GM18498 (cell line): Measurements from ENCODE around the gene CHRND.
"Not testable (repeated sequence)": the region's sequence is repeated elsewhere in the genome, so short reads cannot be mapped to it uniquely, and the experiment has no call there.

Experiments used
- ATAC-seq: cut with Tn5 transposase; IDR thresholded peaks from one replicate; pipeline ENCODE4 v1.9.1; 2021; ENCODE audit warnings: mild to moderate bottlenecking, moderate library complexity; ENCODE audit not compliant: unreplicated experiment

CHRND gene

DNA sequence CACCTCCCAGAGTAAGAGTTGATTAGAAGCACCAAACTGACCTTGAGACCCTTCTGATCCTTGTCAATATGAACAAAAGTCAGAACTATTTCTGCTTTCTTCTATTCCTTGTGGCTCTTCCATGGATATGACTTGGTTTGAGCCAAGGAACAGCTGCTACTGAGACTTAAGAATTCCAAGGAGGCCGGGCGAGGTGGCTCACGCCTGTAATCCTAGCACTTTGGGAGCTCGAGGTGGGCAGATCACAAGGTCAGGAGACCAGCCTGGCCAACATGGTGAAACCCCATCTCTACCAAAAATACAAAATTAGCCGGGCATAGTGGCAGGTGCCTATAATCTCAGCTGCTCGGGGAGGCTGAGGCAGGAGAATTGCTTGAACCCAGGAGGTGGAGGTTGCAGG, 44.5 kb downstream of the CHRND start:
- ATAC-seq = not testable (repeated sequence)

DNA sequence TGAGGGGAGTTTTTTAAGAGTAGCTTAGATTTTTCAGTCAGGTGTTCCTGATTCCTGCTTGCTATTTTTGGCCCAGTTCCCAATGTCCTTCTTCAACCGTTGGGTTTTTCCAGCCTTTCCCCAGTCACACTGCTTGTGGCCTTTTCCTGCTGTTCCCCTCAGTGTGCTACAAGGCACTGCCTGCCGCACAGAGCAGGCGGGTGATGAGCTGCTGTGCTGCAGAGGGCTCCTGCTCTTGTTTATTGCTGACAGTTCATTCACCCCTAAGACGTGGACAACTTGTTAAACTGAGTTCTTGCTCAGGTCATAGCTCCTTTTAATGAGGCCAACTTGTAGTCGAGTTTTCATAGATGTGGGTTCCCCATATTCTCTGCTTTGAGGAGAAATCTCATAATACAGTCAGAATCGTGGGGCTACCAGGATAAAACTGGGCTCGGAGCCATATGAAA, 45.1 kb downstream of the CHRND start:
- no peak for ATAC-seq

GRCh38 chr2:232573042-232573441, 47.1 kb downstream of the CHRND start:
- no peak for ATAC-seq

- no peak for ATAC-seq
These were observed 47.9 kb downstream of the CHRND start for GRCh38 chr2:232573771-232574435.

- no peak for ATAC-seq
These were observed 48.9 kb downstream of the CHRND start for GRCh38 chr2:232574674-232575403.

GRCh38 chr2:232575404-232575746, 49.4 kb downstream of the CHRND start:
- ATAC-seq = no peak

DNA sequence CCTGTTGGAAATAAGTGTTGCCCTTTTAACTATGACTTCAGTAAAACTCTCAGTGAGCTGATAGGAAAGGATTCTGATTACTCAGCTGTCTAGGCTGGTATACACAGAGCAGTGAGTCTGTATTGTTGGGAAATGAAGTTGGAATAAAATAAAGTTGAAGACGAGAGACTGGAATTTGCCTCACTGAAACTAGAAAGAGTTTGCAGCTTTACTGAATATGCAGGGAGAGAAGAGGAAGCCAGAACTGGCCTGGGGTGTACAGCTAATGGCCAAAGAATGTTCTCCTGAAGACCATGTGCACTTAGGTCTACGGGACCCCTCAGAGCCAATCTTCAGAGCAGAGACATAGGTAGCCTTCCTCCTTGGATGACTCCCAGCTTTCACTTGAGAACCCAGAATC, 51.0 kb downstream of the CHRND start:
- no peak for ATAC-seq

DNA sequence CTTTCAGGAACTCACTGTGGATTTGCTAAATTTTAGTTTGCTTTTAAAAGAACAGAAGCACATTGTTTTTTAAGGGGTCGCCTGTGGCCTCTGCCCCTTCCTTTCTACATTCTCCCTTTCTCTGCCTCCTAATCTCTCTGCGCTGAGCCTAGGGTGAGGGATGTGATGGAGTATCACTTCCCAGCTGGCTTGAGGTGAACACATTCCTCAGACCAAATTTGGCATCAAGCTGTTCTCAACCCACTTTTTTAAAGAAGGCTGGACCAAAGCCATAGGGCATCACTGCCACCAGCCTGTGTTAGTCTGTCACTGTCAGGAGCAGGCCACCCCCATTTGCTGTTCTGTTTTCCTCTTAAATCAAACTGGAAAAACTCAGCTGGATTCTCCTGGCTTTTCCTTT, 51.9 kb downstream of the CHRND start:
- no peak for ATAC-seq

- ATAC-seq = no peak
These were observed 52.7 kb downstream of the CHRND start for GRCh38 chr2:232578626-232579025.

GRCh38 chr2:232580648-232580981, 54.7 kb downstream of the CHRND start:
- no peak for ATAC-seq

GRCh38 chr2:232581725-232582124, 55.8 kb downstream of the CHRND start:
- ATAC-seq = no peak

DNA sequence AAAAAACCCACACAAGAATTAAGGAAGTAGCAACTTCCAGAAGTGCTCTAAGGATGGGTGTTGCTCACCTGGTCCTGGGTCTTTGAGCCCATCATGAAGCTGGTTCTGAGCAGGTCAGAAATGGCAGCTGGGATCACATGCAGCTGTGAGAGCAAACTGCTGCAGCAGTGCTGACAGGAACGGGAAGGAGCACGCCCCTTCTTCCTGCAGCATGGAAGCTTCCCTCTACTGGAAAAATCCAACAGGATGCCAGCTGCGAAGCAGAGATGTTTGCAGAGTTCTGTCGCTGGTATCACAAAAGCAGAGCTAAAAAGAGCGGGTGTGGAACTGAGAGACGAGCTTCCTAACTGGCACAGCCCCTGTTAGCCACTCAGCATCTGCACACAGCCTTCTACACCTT, 58.3 kb downstream of the CHRND start:
- no peak for ATAC-seq
